ENCODE data around the gene UGT1A8. TPM values are rescaled to one million over a fixed set of nuclear protein-coding genes. Genes with fewer than 3 reads are reported as not detected.

UGT1A8 gene
- total RNA-seq, 2 donors from 2014 or later, result 15.9 to 16.8 TPM

DNA sequence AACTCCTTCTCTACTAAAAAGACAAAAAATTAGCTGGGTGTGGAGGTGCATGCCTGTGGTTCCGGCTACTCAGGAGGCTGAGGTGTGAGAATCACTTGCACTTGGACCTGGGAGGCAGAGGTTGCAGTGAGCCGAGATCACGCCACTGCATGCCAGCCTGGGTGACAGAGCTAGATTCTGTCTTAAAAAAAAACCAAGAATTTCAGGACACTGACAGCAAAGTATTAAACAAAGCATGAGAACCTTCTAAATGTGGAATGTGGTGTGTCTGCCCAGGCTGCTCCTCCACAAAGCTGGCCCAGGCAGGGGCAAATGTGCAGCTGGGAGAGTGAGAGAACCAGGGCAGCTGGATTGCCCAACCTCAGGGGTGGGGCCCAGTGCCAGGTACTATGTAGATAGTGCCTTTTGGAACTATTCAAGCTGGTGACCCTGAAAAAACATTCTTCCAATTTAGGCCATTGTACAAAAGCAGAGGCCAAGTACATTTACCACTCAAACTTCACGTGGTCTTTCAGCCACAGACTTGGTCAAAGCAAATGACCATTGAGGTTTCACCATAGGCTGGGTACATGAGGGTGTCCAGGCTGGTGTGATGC, 88.6 kb downstream of the UGT1A8 start:
- no peak overlapping the region for H3K27ac ChIP-seq
- H3K9ac ChIP-seq (ENCODE audit: low read depth in 2 of 2, low read length in 2 of 2), result no peak overlapping the region
- H3K9me3 ChIP-seq, result no peaks in the 10 kb centered on the region
- H3K4me1 ChIP-seq, result no peaks in the 10 kb centered on the region
- intact Hi-C loops (cut with DNase I), result no loop called here
- H3K36me3 ChIP-seq, result no peaks in the 10 kb centered on the region
- H3K4me3 ChIP-seq, result no peak overlapping the region
- no peak for DNase-seq
- H3K27me3 ChIP-seq, result no peaks in the 10 kb centered on the region
- TF ChIP-seq, protein P1, sequence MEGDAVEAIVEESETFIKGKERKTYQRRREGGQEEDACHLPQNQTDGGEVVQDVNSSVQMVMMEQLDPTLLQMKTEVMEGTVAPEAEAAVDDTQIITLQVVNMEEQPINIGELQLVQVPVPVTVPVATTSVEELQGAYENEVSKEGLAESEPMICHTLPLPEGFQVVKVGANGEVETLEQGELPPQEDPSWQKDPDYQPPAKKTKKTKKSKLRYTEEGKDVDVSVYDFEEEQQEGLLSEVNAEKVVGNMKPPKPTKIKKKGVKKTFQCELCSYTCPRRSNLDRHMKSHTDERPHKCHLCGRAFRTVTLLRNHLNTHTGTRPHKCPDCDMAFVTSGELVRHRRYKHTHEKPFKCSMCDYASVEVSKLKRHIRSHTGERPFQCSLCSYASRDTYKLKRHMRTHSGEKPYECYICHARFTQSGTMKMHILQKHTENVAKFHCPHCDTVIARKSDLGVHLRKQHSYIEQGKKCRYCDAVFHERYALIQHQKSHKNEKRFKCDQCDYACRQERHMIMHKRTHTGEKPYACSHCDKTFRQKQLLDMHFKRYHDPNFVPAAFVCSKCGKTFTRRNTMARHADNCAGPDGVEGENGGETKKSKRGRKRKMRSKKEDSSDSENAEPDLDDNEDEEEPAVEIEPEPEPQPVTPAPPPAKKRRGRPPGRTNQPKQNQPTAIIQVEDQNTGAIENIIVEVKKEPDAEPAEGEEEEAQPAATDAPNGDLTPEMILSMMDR (IDR thresholded peaks at IDR 0.05), result no peak

DNA sequence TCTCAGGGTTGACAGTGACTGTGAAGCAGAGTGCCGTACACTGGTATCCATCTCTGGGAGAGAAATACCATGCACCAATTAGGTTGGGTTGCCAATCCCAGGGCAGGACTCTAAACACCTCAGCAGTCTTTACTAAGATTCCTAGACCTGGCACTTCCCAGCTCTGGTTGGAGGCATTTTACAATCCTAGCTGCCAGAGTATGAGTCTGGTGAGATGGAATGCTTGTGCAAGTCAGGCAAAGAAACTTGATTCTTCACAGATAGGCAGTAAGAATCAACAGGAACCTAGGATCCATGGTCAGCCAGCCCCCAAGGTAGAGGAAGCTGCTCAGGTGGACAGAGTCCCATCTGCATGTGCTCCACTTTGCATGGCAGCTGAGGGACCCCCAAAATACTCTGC, 89.3 kb downstream of the UGT1A8 start:
- intact Hi-C loops (cut with DNase I), result no loop called here
- H3K4me1 ChIP-seq, result no peaks in the 10 kb centered on the region
- H3K9me3 ChIP-seq, result no peaks in the 10 kb centered on the region
- H3K36me3 ChIP-seq, result no peaks in the 10 kb centered on the region
- no peak overlapping the region for H3K4me3 ChIP-seq
- no peak overlapping the region for H3K27ac ChIP-seq
- no peak for DNase-seq
- no peaks in the 10 kb centered on the region for H3K27me3 ChIP-seq
- TF ChIP-seq, protein P1 (IDR thresholded peaks at IDR 0.05), result no peak
- H3K9ac ChIP-seq (ENCODE audit: low read depth in 2 of 2, low read length in 2 of 2), result no peak overlapping the region

DNA sequence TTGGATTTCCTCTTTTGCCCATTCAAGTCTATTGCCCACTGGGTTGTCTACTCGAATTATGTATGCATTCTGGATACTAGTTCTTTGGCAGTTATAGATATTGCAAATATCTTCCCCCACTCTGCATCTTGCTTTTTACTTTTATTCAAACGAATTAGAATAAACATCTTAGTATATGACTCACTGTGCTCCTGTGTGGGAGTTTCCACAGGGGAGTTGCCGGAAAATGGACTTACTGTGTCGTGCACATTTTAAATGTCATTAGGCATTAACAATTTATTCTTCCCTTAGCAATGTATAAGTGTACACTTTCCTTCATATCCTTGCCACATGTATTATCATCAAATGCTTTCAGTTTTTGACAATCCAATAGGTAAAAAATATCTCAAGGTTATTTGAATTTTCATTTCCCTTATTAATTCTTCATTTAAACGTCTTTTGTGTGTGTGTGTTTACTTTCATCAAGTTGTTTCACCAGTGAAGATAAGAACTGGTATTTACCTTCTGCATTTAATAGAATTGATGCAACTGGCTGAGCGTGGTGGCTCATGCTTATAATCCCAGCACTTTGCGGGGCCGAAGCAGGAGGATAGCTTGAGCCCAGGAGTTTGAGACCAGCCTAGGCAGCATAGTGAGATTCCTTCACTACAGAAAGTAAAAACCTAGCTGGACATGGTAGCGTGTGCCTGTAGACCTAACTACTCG, 90.7 kb downstream of the UGT1A8 start:
- H3K4me1 ChIP-seq, result no peaks in the 10 kb centered on the region
- H3K9ac ChIP-seq (ENCODE audit: low read depth in 2 of 2, low read length in 2 of 2), result no peak overlapping the region
- no peak for DNase-seq
- no peaks in the 10 kb centered on the region for H3K36me3 ChIP-seq
- TF ChIP-seq, protein P1 (IDR thresholded peaks at IDR 0.05), result no peak
- no peaks in the 10 kb centered on the region for H3K9me3 ChIP-seq
- no peak overlapping the region for H3K27ac ChIP-seq
- H3K4me3 ChIP-seq, result no peak overlapping the region
- intact Hi-C loops (cut with DNase I), result no loop called here
- no peaks in the 10 kb centered on the region for H3K27me3 ChIP-seq

DNA sequence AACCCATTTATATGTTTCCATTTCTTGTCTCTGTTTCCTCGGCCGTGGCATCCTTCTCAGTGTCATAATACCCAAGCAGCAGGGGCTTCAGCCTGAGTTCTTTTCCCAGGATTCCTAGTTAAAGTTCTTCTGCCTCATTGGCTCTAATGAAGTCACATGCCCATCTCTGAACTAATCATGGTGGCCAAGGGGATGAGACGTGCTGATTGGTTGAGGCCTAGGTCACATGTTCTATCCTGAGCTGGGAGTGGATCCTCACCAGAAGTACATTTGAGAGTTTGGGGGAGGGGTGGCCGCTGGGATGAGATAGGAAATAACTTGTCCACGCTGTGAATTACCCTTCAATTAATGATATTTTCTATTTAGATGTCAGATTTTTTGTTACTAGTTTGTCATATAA, 91.5 kb downstream of the UGT1A8 start:
- no peak overlapping the region for H3K4me3 ChIP-seq
- H3K27me3 ChIP-seq, result no peaks in the 10 kb centered on the region
- no peaks in the 10 kb centered on the region for H3K4me1 ChIP-seq
- H3K27ac ChIP-seq, result no peak overlapping the region
- no peaks in the 10 kb centered on the region for H3K9me3 ChIP-seq
- no peak for DNase-seq
- no peak overlapping the region for H3K9ac ChIP-seq (ENCODE audit: low read depth in 2 of 2, low read length in 2 of 2)
- TF ChIP-seq, protein P1 (IDR thresholded peaks at IDR 0.05), result no peak
- intact Hi-C loops (cut with DNase I), result no loop called here
- H3K36me3 ChIP-seq, result no peaks in the 10 kb centered on the region

DNA sequence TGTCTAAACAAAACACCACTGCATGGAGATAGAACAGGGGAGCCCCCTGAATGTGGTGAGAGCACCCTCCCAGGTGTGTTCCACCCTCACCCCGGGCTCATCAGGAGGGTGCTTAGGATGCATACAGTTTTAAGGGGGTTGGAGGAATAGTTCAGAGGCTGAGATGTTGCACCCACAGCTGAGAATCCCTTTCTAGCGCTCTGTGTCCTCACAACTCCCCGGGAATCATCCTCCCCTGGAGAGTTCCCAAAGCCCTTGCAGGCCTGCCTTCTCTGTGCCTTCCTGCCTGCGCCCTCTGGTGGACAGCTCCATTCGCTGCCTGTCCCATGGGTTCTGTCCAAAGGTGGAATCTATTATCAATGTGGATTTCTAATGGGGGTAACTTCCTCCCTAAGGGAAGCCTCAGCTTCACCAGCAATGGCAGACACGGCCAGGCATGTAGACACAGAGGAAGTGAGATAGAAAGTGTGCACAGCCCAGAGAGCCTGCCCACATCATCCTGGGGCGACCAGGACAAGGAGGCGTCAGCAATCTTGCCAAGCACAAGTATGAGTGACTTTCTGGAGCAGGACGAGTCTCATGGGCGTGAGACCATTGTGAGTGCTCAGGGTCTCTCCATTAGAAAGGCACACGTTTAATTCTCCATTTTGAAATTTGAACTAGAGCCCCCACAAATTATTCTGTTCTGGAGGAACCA, 94.0 kb downstream of the UGT1A8 start:
- H3K36me3 ChIP-seq, result no peaks in the 10 kb centered on the region
- H3K4me3 ChIP-seq, result no peak overlapping the region
- H3K27ac ChIP-seq, result no peak overlapping the region
- no peak overlapping the region for H3K9ac ChIP-seq (ENCODE audit: low read depth in 2 of 2, low read length in 2 of 2)
- H3K27me3 ChIP-seq, result no peaks in the 10 kb centered on the region
- TF ChIP-seq, protein P1 (IDR thresholded peaks at IDR 0.05), result peak; percentile 78
- no peaks in the 10 kb centered on the region for H3K4me1 ChIP-seq
- intact Hi-C loops (cut with DNase I), result loop anchor here (10.0 kb wide), 2 partner anchors 247 to 427 kb away; no protein-coding TSS in a partner anchor
- no peaks in the 10 kb centered on the region for H3K9me3 ChIP-seq
- DNase-seq, result peak; percentile 88

Data from colonic mucosa (tissue), 4 donors.